ENCODE results near the gene ETV5. TPM values are rescaled to one million over a fixed set of nuclear protein-coding genes. Genes with fewer than 3 reads are reported as not detected.

Gene ETV5
- total RNA-seq, 2 donors from 2014 or later: 56.4 to 84.1 TPM

DNA sequence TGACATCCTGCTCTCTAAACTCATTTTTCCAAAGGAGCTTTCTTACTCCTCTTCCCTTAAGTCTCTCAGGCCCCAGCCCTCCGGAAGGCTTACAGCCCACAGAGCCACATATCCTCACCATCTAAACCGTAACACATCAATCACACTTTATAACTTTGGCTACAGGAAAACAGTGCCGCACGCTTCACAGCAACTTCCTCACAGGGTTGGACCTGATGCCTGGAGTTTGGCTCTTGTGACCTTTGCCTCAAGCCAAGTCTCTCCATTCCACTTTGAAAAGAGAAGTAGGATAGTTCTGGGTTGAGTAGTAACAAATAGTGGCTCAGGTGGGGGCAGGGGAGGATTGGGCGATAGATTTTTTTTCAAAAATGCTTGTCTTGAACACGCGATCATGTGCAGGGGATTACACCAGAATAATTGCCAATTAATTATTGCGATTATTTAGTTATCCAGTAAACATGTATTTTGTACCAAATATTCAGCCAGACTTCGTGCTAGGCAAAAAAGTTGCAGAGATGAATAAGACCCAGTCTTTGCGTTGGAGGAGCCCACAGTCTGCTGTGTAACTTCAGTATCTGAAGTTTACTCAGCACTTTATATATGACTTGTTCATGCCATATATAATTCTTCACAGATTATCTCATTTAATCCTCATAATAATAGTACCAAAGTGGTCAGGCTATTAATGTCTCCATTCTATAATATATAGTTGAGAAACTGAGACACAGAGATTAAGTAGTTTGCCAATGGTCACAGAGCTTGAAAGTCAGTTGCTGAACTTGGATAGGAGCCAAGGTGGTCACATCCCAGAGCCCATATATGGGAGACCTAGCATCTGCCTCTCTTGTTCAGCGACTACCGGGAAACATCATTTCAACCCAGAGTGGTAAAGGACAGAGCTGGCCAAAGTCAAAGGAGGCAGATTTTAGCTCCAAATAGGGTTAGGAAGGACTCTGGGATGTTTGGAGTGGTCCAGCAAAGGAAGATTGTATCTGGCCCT, 2.4 kb upstream of the ETV5 start:
- Mint-ChIP-seq H3K27me3 (ENCODE audit: insufficient read depth) (peaks cover 67% of the 10 kb centered on the region), H3K27ac (no peak overlapping the region), H3K4me3 (peak overlapping the region; percentile 95), H3K4me1 (peaks cover 19% of the 10 kb centered on the region), H3K36me3 (ENCODE audit: low read depth) (no peaks in the 10 kb centered on the region), H3K9me3 (no peaks in the 10 kb centered on the region)
- DNase-seq: no peak
- Histone ChIP-seq H3K27ac (ENCODE audit: low read depth, low read length) (no peak overlapping the region), H3K9ac (ENCODE audit: extremely low read depth, low read length, poor library complexity, severe bottlenecking) (no peak overlapping the region), H3K4me3 (ENCODE audit: low read length) (no peak overlapping the region), H3K36me3 (ENCODE audit: control insufficient read depth, insufficient read depth, low read length) (no peaks in the 10 kb centered on the region), H3K4me1 (ENCODE audit: control insufficient read depth, insufficient read depth, low read length) (peaks cover 7% of the 10 kb centered on the region), H3K9me3 (ENCODE audit: control insufficient read depth, low read length) (no peaks in the 10 kb centered on the region), H3K27me3 (ENCODE audit: control insufficient read depth, insufficient read depth, low read length, poor library complexity, severe bottlenecking) (peaks cover 59% of the 10 kb centered on the region)
- 84 to 85% methylated on average over 8 to 12 of the region's 12 CpGs for WGBS, 2 experiments (ENCODE audit: insufficient coverage in 1 of 2, insufficient read length in 1 of 2)
- TF ChIP-seq, protein P1, sequence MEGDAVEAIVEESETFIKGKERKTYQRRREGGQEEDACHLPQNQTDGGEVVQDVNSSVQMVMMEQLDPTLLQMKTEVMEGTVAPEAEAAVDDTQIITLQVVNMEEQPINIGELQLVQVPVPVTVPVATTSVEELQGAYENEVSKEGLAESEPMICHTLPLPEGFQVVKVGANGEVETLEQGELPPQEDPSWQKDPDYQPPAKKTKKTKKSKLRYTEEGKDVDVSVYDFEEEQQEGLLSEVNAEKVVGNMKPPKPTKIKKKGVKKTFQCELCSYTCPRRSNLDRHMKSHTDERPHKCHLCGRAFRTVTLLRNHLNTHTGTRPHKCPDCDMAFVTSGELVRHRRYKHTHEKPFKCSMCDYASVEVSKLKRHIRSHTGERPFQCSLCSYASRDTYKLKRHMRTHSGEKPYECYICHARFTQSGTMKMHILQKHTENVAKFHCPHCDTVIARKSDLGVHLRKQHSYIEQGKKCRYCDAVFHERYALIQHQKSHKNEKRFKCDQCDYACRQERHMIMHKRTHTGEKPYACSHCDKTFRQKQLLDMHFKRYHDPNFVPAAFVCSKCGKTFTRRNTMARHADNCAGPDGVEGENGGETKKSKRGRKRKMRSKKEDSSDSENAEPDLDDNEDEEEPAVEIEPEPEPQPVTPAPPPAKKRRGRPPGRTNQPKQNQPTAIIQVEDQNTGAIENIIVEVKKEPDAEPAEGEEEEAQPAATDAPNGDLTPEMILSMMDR (conservative IDR thresholded peaks at IDR 0.05): no peak

DNA sequence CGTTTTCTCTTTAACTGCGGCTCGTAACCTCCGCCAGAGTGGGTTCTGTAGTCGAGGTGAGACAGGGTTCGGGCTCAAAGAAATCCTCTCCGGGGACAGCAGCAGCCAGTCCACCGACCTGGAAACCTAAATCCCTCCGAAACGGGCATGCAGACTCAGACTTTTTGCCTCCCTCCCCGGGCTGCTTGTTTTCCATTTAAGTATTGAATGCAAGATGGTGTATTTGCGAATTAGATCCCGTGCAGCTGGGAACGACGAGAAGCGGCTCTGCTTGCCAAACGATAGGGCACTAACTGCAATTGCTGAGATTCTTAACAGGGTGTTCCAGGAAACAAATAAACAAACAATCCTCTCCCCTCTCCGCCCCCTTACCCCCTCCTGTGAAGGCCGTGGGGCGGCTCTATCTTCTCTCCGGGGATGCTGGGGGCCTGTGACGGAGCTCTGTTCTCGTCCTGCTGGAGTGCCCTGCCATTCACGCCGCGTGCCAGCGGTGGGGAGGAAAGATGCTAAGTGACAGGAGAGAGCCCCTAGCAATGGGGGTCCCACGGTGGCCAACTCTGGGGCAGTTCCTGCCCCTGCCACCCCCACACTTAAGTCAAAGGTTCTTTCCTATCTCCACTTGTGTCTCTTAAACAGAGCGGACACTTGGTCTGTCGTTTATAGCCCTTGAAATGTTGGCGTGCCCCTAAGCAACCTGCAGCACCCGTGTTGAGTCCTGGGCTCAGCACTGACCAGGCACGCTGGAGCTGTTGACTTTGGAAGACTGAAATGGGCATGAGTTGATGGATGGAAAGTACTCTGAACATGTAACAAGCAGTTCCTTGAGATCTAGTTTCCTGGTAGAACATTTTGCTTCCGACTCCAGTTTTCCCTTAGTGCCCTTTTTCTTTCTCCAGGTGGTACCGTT, 1.3 kb upstream of the ETV5 start:
- H3K9ac ChIP-seq (ENCODE audit: extremely low read depth, low read length, poor library complexity, severe bottlenecking): peak overlapping the region; percentile 56
- Mint-ChIP-seq H3K27me3 (ENCODE audit: insufficient read depth) (peaks cover 55% of the 10 kb centered on the region), H3K9me3 (no peaks in the 10 kb centered on the region), H3K4me3 (peak overlapping the region; percentile 95), H3K27ac (peak overlapping the region; percentile 96), H3K36me3 (ENCODE audit: low read depth) (peaks cover 6% of the 10 kb centered on the region), H3K4me1 (peaks cover 25% of the 10 kb centered on the region)
- peak overlapping the region; percentile 81 for H3K4me3 ChIP-seq (ENCODE audit: low read length)
- DNase-seq: peak; percentile 80
- no peak overlapping the region for H3K27ac ChIP-seq (ENCODE audit: low read depth, low read length)
- H3K36me3 ChIP-seq (ENCODE audit: control insufficient read depth, insufficient read depth, low read length): no peaks in the 10 kb centered on the region
- H3K27me3 ChIP-seq (ENCODE audit: control insufficient read depth, insufficient read depth, low read length, poor library complexity, severe bottlenecking): peaks cover 48% of the 10 kb centered on the region
- H3K9me3 ChIP-seq (ENCODE audit: control insufficient read depth, low read length): no peaks in the 10 kb centered on the region
- H3K4me1 ChIP-seq (ENCODE audit: control insufficient read depth, insufficient read depth, low read length): peaks cover 7% of the 10 kb centered on the region
- 6 to 9% methylated on average over 16 to 35 of the region's 35 CpGs for WGBS, 2 experiments (ENCODE audit: insufficient coverage in 1 of 2, insufficient read length in 1 of 2)
- TF ChIP-seq, protein P1 (conservative IDR thresholded peaks at IDR 0.05): no peak

All from endodermal cell (in vitro differentiated cells).